Epithelial cell of proximal tubule (primary cell): ENCODE measurements around the gene ADD1. TPM values are rescaled to one million over a fixed set of nuclear protein-coding genes. Genes with fewer than 3 reads are reported as not detected.

Experiments used
- DNase-seq: peaks from one replicate; pipeline ENCODE4 v3.0.0-alpha.2; 2011; ENCODE audit warnings: low read depth
- H3K4me3 ChIP-seq: 2 replicates; pipeline ENCODE4 v1.5.1; 2011; ENCODE audit warnings: low read depth, mild to moderate bottlenecking, low read length
- total RNA-seq: library from RNA; depleted of rRNA; stranded (reverse); fragments of >200 nt; gene quantifications from 2 replicates; pipeline ENCODE4 v1.2.3, GENCODE V29; 2015
- TF ChIP-seq, protein P1 (sequence below): conservative IDR thresholded peaks from 2 replicates; pipeline ENCODE4 v1.5.1; 2012; ENCODE audit warnings: low read depth, mild to moderate bottlenecking, low read length

Gene ADD1
- total RNA-seq, 1 donor from 2014 or later, result 222 TPM

DNA sequence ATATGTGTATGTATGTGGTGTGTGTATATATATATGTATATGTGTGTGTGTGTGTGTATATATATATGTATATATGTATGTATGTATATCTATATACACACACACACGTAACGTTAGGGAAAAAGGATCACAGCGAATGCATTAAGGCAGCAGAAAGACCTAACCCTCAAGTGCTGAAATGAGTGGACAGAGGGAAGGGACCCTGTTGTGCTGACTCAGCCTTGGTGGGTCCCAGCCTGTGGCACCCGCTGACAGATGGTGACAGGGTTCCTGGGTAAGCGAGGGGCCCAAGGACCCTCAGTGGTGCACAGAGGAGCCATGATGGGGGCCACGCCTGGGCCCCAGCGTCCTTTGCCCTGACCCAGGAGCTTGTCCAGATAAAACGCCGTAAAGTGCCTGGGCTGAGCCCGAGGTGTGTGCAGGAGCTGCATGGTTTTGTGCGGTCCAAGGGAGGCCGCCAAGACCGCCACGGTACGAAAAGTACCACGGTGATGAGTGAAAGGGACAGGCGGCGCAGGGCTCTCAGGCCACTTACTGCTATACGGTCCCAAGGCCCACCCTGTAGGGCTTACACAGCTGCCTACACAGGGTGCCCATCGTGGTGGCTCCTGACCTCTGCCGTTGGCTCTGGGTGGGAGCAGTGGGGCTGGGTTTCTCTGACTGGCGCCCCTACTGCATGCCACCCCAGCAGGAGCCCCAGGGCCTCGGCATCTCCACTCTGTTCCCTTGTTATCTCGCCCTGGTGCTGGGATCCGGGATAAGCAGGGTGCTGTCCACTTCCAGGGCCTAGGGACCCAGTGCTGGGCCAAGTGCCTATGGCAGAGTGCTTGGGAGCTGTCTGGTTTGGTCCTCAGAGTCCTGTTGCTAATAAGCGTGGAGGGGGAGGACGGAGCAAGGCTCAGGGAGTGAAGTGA is 40.8 kb upstream of the ADD1 start:
- TF ChIP-seq, protein P1, sequence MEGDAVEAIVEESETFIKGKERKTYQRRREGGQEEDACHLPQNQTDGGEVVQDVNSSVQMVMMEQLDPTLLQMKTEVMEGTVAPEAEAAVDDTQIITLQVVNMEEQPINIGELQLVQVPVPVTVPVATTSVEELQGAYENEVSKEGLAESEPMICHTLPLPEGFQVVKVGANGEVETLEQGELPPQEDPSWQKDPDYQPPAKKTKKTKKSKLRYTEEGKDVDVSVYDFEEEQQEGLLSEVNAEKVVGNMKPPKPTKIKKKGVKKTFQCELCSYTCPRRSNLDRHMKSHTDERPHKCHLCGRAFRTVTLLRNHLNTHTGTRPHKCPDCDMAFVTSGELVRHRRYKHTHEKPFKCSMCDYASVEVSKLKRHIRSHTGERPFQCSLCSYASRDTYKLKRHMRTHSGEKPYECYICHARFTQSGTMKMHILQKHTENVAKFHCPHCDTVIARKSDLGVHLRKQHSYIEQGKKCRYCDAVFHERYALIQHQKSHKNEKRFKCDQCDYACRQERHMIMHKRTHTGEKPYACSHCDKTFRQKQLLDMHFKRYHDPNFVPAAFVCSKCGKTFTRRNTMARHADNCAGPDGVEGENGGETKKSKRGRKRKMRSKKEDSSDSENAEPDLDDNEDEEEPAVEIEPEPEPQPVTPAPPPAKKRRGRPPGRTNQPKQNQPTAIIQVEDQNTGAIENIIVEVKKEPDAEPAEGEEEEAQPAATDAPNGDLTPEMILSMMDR, result no peak
- H3K4me3 ChIP-seq, result no peak overlapping the region
- DNase-seq, result no peak

DNA sequence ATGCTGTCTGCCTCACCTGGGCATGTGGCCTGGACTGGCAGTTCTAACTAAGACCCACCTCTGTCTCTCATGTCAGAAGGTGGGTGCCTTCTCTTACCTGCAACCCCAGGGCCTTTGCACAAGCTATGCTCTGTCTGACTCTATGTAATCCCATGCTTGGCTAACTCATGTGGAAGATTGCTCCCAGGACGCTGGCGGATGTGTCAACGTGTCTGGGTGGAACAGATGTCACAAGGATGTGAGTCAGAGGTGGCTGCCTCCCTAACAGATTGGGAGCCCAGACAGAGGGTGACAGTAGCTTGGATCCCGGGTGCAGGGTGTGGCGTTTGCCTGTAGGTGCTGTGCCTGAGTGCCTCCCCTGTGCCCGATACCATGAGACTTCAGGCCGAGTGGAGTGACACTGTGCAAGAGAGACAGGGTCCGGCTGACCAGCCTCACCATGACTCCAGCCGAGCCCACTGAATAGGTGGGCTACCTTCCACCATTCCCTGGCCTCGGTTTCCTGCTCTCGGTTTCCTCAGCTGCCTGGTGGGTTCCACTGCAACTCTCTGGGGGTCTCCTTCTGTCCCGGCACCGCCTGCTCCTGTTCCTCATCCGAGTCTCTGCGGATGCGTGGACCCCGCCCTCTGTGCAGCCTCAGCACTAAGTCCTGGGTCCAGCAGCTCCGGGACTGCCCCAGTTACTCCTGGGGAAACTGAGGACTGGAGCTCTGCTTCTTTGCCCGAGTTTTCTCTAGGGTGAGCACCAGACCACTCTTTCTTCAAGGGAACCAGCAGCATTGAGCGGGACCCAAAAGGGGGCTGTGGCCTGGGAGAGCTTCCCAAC is 39.8 kb upstream of the ADD1 start:
- DNase-seq, result no peak
- TF ChIP-seq, protein P1, result no peak
- no peak overlapping the region for H3K4me3 ChIP-seq

DNA sequence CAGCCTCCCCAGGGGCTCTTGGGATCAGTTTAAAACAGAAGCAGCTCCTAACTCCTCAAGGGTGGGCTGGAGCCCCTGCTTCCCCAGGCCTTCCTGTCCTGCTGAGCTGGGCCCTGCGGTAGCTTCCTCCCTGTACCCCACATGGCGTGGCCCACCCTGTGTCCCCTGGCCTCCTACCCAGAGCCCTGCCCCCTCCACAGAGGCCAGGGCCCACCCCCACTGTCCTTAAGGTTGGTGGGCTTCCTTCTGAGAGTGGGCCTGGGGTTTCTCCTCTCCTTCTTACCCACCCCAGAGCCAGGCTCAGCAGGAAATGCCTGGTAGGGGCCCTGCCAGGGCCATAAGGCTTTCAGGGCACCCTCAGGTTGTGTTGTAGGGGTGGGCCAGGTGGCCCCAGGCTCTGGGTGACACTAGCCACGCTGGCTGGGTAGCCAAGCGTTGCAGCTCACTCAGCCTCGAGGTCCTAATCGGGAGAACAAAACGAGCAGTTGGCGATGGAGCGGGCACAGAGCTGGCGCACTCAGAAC is 39.1 kb upstream of the ADD1 start:
- DNase-seq, result no peak
- no peak overlapping the region for H3K4me3 ChIP-seq
- TF ChIP-seq, protein P1, result no peak

DNA sequence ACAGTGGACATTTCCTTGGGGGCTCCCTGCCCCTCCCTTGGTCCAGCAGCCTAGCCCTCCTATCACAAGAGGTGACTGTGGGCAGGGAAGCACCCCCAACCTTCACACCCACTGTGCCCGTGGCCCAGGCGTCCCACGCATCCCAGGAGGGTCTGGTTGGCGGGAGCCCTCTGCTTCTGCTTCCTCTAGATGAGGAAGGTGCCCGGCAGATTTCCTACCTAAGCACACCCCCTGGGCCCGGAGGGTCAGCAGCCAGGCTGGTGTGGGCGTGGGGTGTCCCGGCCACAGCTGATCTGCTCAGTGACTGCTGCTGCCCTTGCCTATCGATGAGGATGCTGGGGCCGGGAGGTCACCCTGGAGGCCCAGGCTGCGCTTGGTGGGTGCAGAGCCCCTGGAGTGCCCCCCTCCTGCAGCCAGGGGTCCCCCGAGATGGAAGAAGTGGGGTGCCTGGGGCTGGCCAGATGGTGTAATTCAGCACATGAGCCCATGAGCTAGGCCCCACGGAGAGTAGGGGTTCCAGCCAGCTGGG is 38.6 kb upstream of the ADD1 start:
- TF ChIP-seq, protein P1, result no peak
- no peak for DNase-seq
- H3K4me3 ChIP-seq, result no peak overlapping the region

DNA sequence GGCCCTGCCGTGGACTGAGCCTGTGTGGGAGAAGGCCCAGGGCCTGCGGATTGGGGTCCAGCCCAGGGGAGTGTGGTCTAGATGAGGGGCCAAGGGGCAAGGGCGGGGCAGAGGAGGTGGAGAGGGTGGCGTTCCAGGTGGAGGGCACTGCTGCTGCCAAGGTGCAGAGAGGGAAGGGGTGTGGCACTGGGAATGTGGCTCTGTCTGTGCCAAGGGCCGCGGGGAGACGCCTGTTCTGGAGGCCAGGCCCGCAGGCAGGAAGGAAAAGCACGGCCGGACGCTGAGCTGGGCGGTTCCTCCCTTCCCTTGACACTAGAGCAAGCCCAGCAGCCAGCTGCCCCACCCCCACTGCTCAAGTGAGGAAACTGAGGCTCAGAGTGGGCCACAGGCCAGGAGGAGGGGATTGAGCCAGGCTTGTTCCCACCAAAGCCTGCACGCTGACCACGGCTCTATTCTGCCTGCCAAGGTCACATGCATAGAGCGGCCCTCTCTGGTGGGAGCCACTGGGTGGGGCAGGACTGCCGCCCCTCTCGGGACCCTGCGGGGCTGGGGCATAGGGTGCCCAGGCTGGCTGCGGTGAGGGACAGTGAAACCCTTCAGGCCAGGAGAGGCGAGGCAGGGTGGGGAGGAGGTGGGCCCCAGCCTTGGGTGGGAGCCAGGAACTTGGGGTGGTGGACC is 37.8 kb upstream of the ADD1 start:
- DNase-seq, result no peak
- TF ChIP-seq, protein P1, result no peak
- H3K4me3 ChIP-seq, result no peak overlapping the region
